ENCODE results near the gene NAALADL2.

DNA sequence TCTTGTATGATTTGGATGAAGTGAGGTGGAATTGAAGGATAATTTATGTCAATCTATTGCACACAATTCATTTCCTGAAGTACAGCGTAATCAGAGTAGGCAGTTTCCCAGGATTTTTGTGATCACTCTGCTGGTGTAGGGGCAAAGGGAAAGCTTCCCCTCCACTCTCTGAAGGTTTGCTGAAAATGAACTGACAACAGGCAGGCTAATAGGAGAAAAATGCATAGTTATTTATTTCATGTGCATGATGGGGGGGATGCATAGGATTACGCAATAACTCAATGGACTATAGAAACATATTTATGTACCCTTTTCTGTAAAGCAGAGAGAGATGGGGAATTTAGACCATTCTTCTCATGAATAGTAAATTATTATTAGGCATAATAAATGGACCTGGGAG, 872.9 kb downstream of the NAALADL2 start:
- TF ChIP-seq, protein P1, sequence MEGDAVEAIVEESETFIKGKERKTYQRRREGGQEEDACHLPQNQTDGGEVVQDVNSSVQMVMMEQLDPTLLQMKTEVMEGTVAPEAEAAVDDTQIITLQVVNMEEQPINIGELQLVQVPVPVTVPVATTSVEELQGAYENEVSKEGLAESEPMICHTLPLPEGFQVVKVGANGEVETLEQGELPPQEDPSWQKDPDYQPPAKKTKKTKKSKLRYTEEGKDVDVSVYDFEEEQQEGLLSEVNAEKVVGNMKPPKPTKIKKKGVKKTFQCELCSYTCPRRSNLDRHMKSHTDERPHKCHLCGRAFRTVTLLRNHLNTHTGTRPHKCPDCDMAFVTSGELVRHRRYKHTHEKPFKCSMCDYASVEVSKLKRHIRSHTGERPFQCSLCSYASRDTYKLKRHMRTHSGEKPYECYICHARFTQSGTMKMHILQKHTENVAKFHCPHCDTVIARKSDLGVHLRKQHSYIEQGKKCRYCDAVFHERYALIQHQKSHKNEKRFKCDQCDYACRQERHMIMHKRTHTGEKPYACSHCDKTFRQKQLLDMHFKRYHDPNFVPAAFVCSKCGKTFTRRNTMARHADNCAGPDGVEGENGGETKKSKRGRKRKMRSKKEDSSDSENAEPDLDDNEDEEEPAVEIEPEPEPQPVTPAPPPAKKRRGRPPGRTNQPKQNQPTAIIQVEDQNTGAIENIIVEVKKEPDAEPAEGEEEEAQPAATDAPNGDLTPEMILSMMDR (IDR thresholded peaks at IDR 0.05): no peak
- TF ChIP-seq POLR2A (IDR thresholded peaks at IDR 0.05; ENCODE audit: low read depth): no peak
